Natural killer cell (primary cell): ENCODE results near the gene PEPD. TPM values are rescaled to one million over a fixed set of nuclear protein-coding genes. Genes with fewer than 3 reads are reported as not detected.

ENCODE experiments used
- ATAC-seq, 3 donors: fragments of 150-1000 bp in 2 of 3; fragments of 200-7000 bp in 1 of 3; cut with Tn5 transposase; 1 replicate in 1 of 3; 2 replicates in 2 of 3; pipeline ENCODE4 v1.10.0; 2021; ENCODE audit warnings: mild to moderate bottlenecking in 2 of 3, moderate library complexity in 2 of 3
- DNase-seq, 2 donors: peaks; one replicate each; pipeline versions ENCODE4 v3.0.0 to v3.0.0-alpha.2; 2013 to 2021; ENCODE audit warnings: mixed read lengths in 1 of 2
- H3K27ac ChIP-seq: one replicate; pipeline ENCODE4 v1.5.1; 2013; ENCODE audit warnings: mild to moderate bottlenecking, low read length
- H3K27me3 ChIP-seq: one replicate; pipeline ENCODE4 v1.6.1; 2013; ENCODE audit warnings: low read length; ENCODE audit not compliant: control insufficient read depth, insufficient read depth
- H3K36me3 ChIP-seq: one replicate; pipeline ENCODE4 v1.6.1; 2013; ENCODE audit warnings: low read length; ENCODE audit not compliant: control insufficient read depth, insufficient read depth
- H3K4me1 ChIP-seq: one replicate; pipeline ENCODE4 v1.6.1; 2013; ENCODE audit warnings: low read length; ENCODE audit not compliant: control insufficient read depth, insufficient read depth
- H3K4me3 ChIP-seq: one replicate; pipeline ENCODE4 v1.5.1; 2013; ENCODE audit warnings: low read length
- H3K9me3 ChIP-seq: one replicate; pipeline ENCODE4 v1.6.1; 2013; ENCODE audit warnings: low read length; ENCODE audit not compliant: control insufficient read depth, insufficient read depth
- H3K27ac Mint-ChIP-seq, 2 donors: one replicate each; pipeline ENCODE4 v1.8.0; 2022; ENCODE audit warnings: mild to moderate bottlenecking in 2 of 2, mixed read lengths in 2 of 2, moderate library complexity in 1 of 2
- H3K27me3 Mint-ChIP-seq, 2 donors: one replicate each; pipeline ENCODE4 v1.8.0; 2022; ENCODE audit warnings: low read depth in 2 of 2, mixed read lengths in 2 of 2
- H3K36me3 Mint-ChIP-seq: one replicate; pipeline ENCODE4 v1.8.0; 2022; ENCODE audit warnings: mixed read lengths
- H3K4me1 Mint-ChIP-seq, 2 donors: one replicate each; pipeline ENCODE4 v1.8.0; 2022; ENCODE audit warnings: mixed read lengths in 2 of 2
- H3K4me3 Mint-ChIP-seq: one replicate; pipeline ENCODE4 v1.8.0; 2022; ENCODE audit warnings: mild to moderate bottlenecking, moderate library complexity, mixed read lengths
- H3K9me3 Mint-ChIP-seq, 2 donors: one replicate each; pipeline ENCODE4 v1.8.0; 2022; ENCODE audit warnings: mixed read lengths in 2 of 2
- whole genome bisulfite sequencing: methylation state at CpG from one replicate; pipeline ENCODE4 v1.1.7; 2013; ENCODE audit warnings: missing lambda C conversion rate; ENCODE audit not compliant: insufficient coverage; 5-methylcytosine and 5-hydroxymethylcytosine counted together
- intact Hi-C: fragments of 100-400 bp; cut with micrococcal nuclease; formaldehyde crosslinking; loops from one replicate; pipeline ENCODE4 v1.14.2; 2022
- total RNA-seq, 4 donors: library from RNA; stranded (reverse); fragments of 120-200 nt in 1 of 4; gene quantifications; one replicate each; pipeline versions ENCODE4 v1.2.3 to v1.2.4, GENCODE V29; 2013 to 2022
- TF ChIP-seq, protein P1 (sequence below): fragments of 200-600 bp; IDR thresholded peaks from one replicate; pipeline ENCODE4 v1.8.0; 2022; ENCODE audit warnings: antibody characterized with exemption

Gene PEPD
- total RNA-seq = 10 to 100 TPM; 33.9 to 42.2 (median 40.9) TPM
- 23.3 TPM for total RNA-seq (2013)

DNA sequence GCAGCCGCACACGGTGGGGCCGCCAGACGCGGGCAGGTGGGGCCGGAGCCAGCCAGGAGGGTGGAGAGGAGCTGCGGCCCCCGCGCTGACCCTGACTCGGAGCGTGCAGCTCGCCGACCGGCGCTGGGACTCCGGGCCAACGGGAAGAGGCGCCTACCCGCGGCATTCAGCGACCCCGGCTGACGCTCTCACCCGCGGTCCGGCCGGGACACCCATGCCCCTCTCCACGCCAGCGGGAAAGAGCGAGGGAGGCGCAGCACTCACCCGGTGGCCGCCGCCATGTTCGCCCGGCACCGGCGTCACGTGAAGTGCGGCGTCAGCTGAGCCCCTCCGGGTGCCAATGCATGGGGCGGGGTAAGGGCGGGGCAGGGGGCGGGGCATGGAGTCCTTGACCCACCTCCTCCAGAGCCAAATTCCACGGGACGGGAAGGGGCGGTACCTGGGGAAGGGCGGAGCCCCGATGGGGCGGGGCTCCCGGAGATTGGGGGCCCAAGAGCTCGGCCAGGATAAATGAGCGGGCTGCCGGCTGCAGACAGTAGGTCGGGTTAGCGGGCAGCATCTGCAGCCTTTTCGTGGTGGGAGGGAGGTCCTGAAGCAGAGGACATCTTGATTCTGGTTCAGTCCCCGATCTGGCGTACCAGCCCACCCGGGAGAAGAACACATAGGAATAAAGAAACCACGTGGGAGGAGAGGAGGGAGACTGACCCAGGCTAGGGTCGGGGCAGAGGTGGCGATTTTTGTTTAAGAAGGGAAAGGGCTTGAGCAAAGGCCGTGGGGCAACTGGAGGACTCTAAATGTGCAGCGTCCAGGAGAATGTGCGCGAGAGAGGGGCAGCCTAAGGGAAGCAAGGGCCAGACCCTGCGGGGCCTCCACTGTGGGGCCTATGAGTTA lies at the start of gene PEPD:
TSS of gene PEPD (minus strand) at position 312 of the 891 bp plus-strand sequence. CDS start at position 281, 31 bp downstream.
- Mint-ChIP-seq H3K9me3 (no peaks in the 10 kb centered on the region), H3K27me3 (no peaks in the 10 kb centered on the region), H3K36me3 (no peaks in the 10 kb centered on the region), H3K4me1 (peaks cover 19 to 27% of the 10 kb centered on the region in 2 donors), H3K4me3 (peak within 1 kb of the TSS; percentile 81), H3K27ac (peak within 1 kb of the TSS; percentile 11 to 69)
- TF ChIP-seq, protein P1, sequence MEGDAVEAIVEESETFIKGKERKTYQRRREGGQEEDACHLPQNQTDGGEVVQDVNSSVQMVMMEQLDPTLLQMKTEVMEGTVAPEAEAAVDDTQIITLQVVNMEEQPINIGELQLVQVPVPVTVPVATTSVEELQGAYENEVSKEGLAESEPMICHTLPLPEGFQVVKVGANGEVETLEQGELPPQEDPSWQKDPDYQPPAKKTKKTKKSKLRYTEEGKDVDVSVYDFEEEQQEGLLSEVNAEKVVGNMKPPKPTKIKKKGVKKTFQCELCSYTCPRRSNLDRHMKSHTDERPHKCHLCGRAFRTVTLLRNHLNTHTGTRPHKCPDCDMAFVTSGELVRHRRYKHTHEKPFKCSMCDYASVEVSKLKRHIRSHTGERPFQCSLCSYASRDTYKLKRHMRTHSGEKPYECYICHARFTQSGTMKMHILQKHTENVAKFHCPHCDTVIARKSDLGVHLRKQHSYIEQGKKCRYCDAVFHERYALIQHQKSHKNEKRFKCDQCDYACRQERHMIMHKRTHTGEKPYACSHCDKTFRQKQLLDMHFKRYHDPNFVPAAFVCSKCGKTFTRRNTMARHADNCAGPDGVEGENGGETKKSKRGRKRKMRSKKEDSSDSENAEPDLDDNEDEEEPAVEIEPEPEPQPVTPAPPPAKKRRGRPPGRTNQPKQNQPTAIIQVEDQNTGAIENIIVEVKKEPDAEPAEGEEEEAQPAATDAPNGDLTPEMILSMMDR = no peak
- DNase-seq (peak; percentile 63 to 89), ATAC-seq (peak; percentile 89 to 94 (median 93))
- no peak within 1 kb of the TSS for H3K27ac ChIP-seq
- H3K36me3 ChIP-seq = no peaks in the 10 kb centered on the region
- intact Hi-C loops = no loop called here
- 3% methylated on average over 69 of the region's 69 CpGs for WGBS
- H3K4me3 ChIP-seq = peak within 1 kb of the TSS; percentile 46
- no peaks in the 10 kb centered on the region for H3K27me3 ChIP-seq
- no peaks in the 10 kb centered on the region for H3K9me3 ChIP-seq
- H3K4me1 ChIP-seq = peaks cover 19% of the 10 kb centered on the region

DNA sequence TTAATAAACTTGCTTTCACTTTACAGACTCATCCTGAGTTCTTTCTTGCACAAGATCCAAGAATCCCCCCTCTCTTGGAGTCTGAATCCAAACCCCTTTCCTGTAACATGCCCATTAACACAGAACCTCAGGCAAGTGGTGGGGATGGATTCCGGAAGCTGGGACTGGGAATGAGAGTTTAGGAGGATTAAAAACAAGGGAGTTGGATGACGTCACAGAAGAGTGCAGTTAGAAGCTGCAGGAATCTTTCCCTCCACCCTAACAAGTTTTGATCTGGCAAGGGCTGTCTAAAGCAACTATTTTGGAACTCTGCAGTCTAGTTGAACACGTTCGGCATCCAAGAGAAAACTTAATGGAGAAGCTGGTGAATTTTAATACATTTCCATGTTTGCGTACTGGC lies 48.2 kb upstream of the PEPD start:
- Mint-ChIP-seq H3K36me3 (peaks cover 3% of the 10 kb centered on the region), H3K27me3 (peaks cover 25 to 54% of the 10 kb centered on the region in 2 donors), H3K4me1 (no peaks in the 10 kb centered on the region), H3K9me3 (no peaks in the 10 kb centered on the region), H3K4me3 (no peak overlapping the region), H3K27ac (no peak overlapping the region)
- ATAC-seq (no peak), DNase-seq (no peak)
- TF ChIP-seq, protein P1 = no peak
- Histone ChIP-seq H3K4me3 (no peak overlapping the region), H3K4me1 (no peaks in the 10 kb centered on the region), H3K36me3 (no peaks in the 10 kb centered on the region), H3K27ac (no peak overlapping the region), H3K9me3 (peaks cover 5% of the 10 kb centered on the region), H3K27me3 (peaks cover 2% of the 10 kb centered on the region)
- intact Hi-C loops = no loop called here
- 58% methylated on average over 3 of the region's 5 CpGs for WGBS

DNA sequence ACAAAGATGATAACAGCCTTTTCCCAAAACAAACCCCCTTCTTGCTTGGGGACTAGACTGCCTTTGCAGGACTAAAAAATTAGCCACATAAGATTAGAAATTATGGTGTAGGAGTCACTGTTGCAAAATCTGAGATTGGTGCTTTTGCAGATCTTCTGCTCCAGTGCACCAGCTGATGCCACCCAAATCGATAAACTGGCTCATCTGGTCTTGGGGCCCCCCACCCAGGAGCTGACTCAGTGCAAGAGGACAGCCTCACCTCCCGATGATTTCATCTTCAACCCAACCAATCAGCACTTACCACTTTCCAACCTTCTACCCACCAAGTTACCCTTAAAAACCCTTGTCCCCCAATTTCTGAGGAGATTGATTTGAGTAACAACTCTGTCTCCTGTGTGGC lies 47.1 kb upstream of the PEPD start:
- TF ChIP-seq, protein P1 = no peak
- WGBS = 75% methylated on average over 2 of the region's 2 CpGs

More for the DNA sequence above, 47.1 kb upstream of the PEPD start:
- Mint-ChIP-seq H3K36me3 (no peaks in the 10 kb centered on the region), H3K27me3 (peaks cover 25 to 43% of the 10 kb centered on the region in 2 donors), H3K27ac (no peak overlapping the region), H3K9me3 (no peaks in the 10 kb centered on the region), H3K4me3 (no peak overlapping the region), H3K4me1 (no peaks in the 10 kb centered on the region)
- intact Hi-C loops = no loop called here
- H3K36me3 ChIP-seq = no peaks in the 10 kb centered on the region
- no peak overlapping the region for H3K4me3 ChIP-seq
- DNase-seq (no peak), ATAC-seq (no peak)
- no peaks in the 10 kb centered on the region for H3K9me3 ChIP-seq
- H3K27ac ChIP-seq = no peak overlapping the region
- H3K27me3 ChIP-seq = peaks cover 2% of the 10 kb centered on the region
- no peaks in the 10 kb centered on the region for H3K4me1 ChIP-seq
